SK-N-SH treated with all-trans-retinoic acid at 6 μM for 48 hours (cell line): Measurements from ENCODE around the gene TECPR1.

ENCODE experiments used
- ATAC-seq: fragments of 200-7000 bp; cut with Tn5 transposase; 3 replicates; pipeline ENCODE4 v1.9.1; 2020; ENCODE audit warnings: mild to moderate bottlenecking, moderate library complexity
- ARNTL ChIP-seq: fragments of 450-650 bp; formaldehyde crosslinking; IDR thresholded peaks from 2 replicates; pipeline ENCODE4 v1.5.0; 2020; ENCODE audit warnings: low read depth, mild to moderate bottlenecking, moderate library complexity, borderline replicate concordance
- BACH2 ChIP-seq: fragments of 250-450 bp; sonication (Bioruptor Pico); IDR thresholded peaks from 2 replicates; pipeline ENCODE4 v1.9.0; 2021; ENCODE audit warnings: mild to moderate bottlenecking, borderline replicate concordance
- CSDC2 ChIP-seq: fragments of 250-450 bp; sonication (Bioruptor Pico); IDR thresholded peaks from 2 replicates; pipeline ENCODE4 v1.5.0; 2020; ENCODE audit warnings: mild to moderate bottlenecking, moderate library complexity
- ESRRG ChIP-seq: fragments of 250-450 bp; sonication (Bioruptor Pico); IDR thresholded peaks from 2 replicates; pipeline ENCODE4 v1.6.1; 2021; ENCODE audit warnings: mild to moderate bottlenecking
- GLIS3 ChIP-seq: fragments of 250-450 bp; sonication (Bioruptor Pico); IDR thresholded peaks from 2 replicates; pipeline ENCODE4 v1.5.0; 2020; ENCODE audit warnings: mild to moderate bottlenecking, moderate library complexity
- ISL1 ChIP-seq: fragments of 250-450 bp; sonication (Bioruptor Pico); IDR thresholded peaks from 2 replicates; pipeline ENCODE4 v2.1.2; 2022; ENCODE audit warnings: mild to moderate bottlenecking, moderate library complexity
- OSR1 ChIP-seq: fragments of 250-450 bp; sonication (Bioruptor Pico); IDR thresholded peaks from 2 replicates; pipeline ENCODE4 v1.8.0; 2022; ENCODE audit warnings: moderate library complexity, mild to moderate bottlenecking, inconsistent platforms
- PPARA ChIP-seq: fragments of 250-450 bp; sonication (Bioruptor Pico); IDR thresholded peaks from 2 replicates; pipeline ENCODE4 v1.5.0; 2020; ENCODE audit warnings: mild to moderate bottlenecking, borderline replicate concordance
- RARB ChIP-seq: fragments of 250-450 bp; sonication (Bioruptor Pico); IDR thresholded peaks from 2 replicates; pipeline ENCODE4 v1.8.0; 2021; ENCODE audit warnings: mild to moderate bottlenecking, moderate library complexity
- SNAI2 ChIP-seq: fragments of 250-450 bp; sonication (Bioruptor Pico); IDR thresholded peaks from 2 replicates; pipeline ENCODE4 v1.5.0; 2020; ENCODE audit warnings: mild to moderate bottlenecking, moderate library complexity
- TCF4 ChIP-seq: fragments of 250-450 bp; sonication (Bioruptor Pico); IDR thresholded peaks from 2 replicates; pipeline ENCODE4 v1.8.0; 2021; ENCODE audit warnings: mild to moderate bottlenecking, moderate library complexity, borderline replicate concordance
- TOX ChIP-seq: fragments of 250-450 bp; sonication (Bioruptor Pico); IDR thresholded peaks from 2 replicates; pipeline ENCODE4 v1.8.0; 2021; ENCODE audit warnings: mild to moderate bottlenecking, moderate library complexity, borderline replicate concordance
- ZC3H10 ChIP-seq: fragments of 250-450 bp; sonication (Bioruptor Pico); IDR thresholded peaks from 2 replicates; pipeline ENCODE4 v1.5.1; 2021; ENCODE audit warnings: mild to moderate bottlenecking, moderate library complexity
- ZFP3 ChIP-seq: fragments of 250-450 bp; sonication (Bioruptor Pico); IDR thresholded peaks from 2 replicates; pipeline ENCODE4 v1.5.0; 2020; ENCODE audit warnings: mild to moderate bottlenecking, moderate library complexity
- ZFP30 ChIP-seq: fragments of 450-650 bp; formaldehyde crosslinking; IDR thresholded peaks from 2 replicates; pipeline ENCODE4 v1.5.0; 2022; ENCODE audit warnings: mild to moderate bottlenecking, moderate library complexity
- ZNF565 ChIP-seq: fragments of 450-650 bp; formaldehyde crosslinking; conservative IDR thresholded peaks from 2 replicates; pipeline ENCODE4 v1.5.0; 2020; ENCODE audit warnings: low read depth, mild to moderate bottlenecking, moderate library complexity
- ZNF70 ChIP-seq: fragments of 450-650 bp; formaldehyde crosslinking; IDR thresholded peaks from 2 replicates; pipeline ENCODE4 v1.5.0; 2020; ENCODE audit warnings: mild to moderate bottlenecking, moderate library complexity
- ZNF8 ChIP-seq: fragments of 450-650 bp; formaldehyde crosslinking; IDR thresholded peaks from 2 replicates; pipeline ENCODE4 v1.5.0; 2020; ENCODE audit warnings: mild to moderate bottlenecking, moderate library complexity
- TF ChIP-seq, protein P1 (sequence below): fragments of 250-450 bp; sonication (Bioruptor Pico); IDR thresholded peaks from 2 replicates; pipeline ENCODE4 v1.5.1; 2021; ENCODE audit warnings: mild to moderate bottlenecking, moderate library complexity
- TF ChIP-seq, protein P2 (sequence below): fragments of 250-450 bp; sonication (Bioruptor Pico); IDR thresholded peaks from 2 replicates; pipeline ENCODE4 v1.5.1; 2020; ENCODE audit warnings: low read depth, mild to moderate bottlenecking, moderate library complexity
- TF ChIP-seq, protein P3 (sequence below): fragments of 250-450 bp; sonication (Bioruptor Pico); IDR thresholded peaks from 2 replicates; pipeline ENCODE4 v1.5.0; 2020; ENCODE audit warnings: mild to moderate bottlenecking, moderate library complexity
- TF ChIP-seq, protein P4 (sequence below): fragments of 250-450 bp; sonication (Bioruptor Pico); IDR thresholded peaks from 2 replicates; pipeline ENCODE4 v1.8.0; 2021; ENCODE audit warnings: low read depth, mild to moderate bottlenecking, moderate library complexity, borderline replicate concordance
- TF ChIP-seq, protein P5 (sequence below): fragments of 250-450 bp; sonication (Bioruptor Pico); IDR thresholded peaks from 2 replicates; pipeline ENCODE4 v1.8.0; 2020; ENCODE audit warnings: mild to moderate bottlenecking, moderate library complexity, borderline replicate concordance

The TECPR1 gene

DNA sequence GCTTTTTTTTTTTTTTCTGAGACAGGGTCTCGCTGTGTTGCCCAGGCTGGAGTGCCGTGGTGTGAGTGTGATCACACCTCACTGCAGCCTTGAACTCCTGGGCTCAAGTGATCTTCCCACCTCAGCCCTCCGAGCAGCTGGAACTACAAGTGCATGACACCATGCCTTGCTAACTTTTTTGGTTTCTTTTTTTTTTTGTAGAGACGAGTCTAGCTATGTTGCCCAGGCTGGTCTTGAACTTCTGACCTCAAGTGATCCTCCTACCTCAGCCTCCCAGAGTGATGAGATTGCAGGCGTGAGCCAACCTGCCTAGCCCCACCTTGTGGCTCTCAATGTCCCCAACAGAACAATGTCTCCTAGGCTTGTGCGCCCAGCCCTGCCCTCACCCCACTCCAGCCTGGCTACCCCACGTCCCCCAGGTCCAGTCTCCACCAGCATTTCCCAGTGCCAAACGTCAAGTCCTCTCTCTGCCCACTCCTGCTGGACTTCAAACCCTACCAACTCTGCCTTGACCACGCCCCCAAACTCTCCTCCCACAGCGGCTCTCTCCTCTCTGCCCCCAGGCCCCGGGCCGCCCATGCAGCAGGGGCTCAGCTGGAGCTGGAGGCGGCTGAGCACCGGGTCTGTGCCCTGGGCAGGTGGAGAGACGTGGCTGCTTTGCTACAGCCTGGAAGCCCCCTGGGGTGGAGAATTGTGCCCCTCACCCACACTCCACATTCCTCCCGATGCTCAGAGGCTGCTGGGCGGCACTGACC is 21.9 kb downstream of the TECPR1 start:
- no peak for ATAC-seq
- no peak for TF ChIP-seq ZFP30 (CRISPR knock-in tag)
- TF ChIP-seq RARB (CRISPR knock-in tag): no peak
- no peak for TF ChIP-seq CSDC2 (CRISPR knock-in tag)
- TF ChIP-seq ZNF8 (CRISPR knock-in tag): no peak
- TF ChIP-seq BACH2 (CRISPR knock-in tag): no peak
- TF ChIP-seq TCF4 (CRISPR knock-in tag): no peak
- no peak for TF ChIP-seq ZFP3 (CRISPR knock-in tag)
- no peak for TF ChIP-seq ZNF565 (CRISPR knock-in tag)
- no peak for TF ChIP-seq ZNF70 (CRISPR knock-in tag)
- TF ChIP-seq, protein P1, sequence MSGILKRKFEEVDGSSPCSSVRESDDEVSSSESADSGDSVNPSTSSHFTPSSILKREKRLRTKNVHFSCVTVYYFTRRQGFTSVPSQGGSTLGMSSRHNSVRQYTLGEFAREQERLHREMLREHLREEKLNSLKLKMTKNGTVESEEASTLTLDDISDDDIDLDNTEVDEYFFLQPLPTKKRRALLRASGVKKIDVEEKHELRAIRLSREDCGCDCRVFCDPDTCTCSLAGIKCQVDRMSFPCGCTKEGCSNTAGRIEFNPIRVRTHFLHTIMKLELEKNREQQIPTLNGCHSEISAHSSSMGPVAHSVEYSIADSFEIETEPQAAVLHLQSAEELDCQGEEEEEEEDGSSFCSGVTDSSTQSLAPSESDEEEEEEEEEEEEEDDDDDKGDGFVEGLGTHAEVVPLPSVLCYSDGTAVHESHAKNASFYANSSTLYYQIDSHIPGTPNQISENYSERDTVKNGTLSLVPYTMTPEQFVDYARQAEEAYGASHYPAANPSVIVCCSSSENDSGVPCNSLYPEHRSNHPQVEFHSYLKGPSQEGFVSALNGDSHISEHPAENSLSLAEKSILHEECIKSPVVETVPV (CRISPR knock-in tag): no peak
- TF ChIP-seq, protein P2, sequence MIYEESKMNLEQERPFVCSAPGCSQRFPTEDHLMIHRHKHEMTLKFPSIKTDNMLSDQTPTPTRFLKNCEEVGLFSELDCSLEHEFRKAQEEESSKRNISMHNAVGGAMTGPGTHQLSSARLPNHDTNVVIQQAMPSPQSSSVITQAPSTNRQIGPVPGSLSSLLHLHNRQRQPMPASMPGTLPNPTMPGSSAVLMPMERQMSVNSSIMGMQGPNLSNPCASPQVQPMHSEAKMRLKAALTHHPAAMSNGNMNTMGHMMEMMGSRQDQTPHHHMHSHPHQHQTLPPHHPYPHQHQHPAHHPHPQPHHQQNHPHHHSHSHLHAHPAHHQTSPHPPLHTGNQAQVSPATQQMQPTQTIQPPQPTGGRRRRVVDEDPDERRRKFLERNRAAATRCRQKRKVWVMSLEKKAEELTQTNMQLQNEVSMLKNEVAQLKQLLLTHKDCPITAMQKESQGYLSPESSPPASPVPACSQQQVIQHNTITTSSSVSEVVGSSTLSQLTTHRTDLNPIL: no peak
- TF ChIP-seq ARNTL (CRISPR knock-in tag): no peak
- no peak for TF ChIP-seq ISL1 (CRISPR knock-in tag)
- TF ChIP-seq, protein P3, sequence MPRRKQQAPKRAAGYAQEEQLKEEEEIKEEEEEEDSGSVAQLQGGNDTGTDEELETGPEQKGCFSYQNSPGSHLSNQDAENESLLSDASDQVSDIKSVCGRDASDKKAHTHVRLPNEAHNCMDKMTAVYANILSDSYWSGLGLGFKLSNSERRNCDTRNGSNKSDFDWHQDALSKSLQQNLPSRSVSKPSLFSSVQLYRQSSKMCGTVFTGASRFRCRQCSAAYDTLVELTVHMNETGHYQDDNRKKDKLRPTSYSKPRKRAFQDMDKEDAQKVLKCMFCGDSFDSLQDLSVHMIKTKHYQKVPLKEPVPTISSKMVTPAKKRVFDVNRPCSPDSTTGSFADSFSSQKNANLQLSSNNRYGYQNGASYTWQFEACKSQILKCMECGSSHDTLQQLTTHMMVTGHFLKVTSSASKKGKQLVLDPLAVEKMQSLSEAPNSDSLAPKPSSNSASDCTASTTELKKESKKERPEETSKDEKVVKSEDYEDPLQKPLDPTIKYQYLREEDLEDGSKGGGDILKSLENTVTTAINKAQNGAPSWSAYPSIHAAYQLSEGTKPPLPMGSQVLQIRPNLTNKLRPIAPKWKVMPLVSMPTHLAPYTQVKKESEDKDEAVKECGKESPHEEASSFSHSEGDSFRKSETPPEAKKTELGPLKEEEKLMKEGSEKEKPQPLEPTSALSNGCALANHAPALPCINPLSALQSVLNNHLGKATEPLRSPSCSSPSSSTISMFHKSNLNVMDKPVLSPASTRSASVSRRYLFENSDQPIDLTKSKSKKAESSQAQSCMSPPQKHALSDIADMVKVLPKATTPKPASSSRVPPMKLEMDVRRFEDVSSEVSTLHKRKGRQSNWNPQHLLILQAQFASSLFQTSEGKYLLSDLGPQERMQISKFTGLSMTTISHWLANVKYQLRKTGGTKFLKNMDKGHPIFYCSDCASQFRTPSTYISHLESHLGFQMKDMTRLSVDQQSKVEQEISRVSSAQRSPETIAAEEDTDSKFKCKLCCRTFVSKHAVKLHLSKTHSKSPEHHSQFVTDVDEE (CRISPR knock-in tag): no peak
- TF ChIP-seq, protein P4, sequence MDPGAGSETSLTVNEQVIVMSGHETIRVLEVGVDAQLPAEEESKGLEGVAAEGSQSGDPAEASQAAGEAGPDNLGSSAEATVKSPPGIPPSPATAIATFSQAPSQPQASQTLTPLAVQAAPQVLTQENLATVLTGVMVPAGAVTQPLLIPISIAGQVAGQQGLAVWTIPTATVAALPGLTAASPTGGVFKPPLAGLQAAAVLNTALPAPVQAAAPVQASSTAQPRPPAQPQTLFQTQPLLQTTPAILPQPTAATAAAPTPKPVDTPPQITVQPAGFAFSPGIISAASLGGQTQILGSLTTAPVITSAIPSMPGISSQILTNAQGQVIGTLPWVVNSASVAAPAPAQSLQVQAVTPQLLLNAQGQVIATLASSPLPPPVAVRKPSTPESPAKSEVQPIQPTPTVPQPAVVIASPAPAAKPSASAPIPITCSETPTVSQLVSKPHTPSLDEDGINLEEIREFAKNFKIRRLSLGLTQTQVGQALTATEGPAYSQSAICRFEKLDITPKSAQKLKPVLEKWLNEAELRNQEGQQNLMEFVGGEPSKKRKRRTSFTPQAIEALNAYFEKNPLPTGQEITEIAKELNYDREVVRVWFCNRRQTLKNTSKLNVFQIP (CRISPR knock-in tag): no peak
- no peak for TF ChIP-seq PPARA (CRISPR knock-in tag)
- no peak for TF ChIP-seq OSR1 (CRISPR knock-in tag)
- no peak for TF ChIP-seq TOX

DNA sequence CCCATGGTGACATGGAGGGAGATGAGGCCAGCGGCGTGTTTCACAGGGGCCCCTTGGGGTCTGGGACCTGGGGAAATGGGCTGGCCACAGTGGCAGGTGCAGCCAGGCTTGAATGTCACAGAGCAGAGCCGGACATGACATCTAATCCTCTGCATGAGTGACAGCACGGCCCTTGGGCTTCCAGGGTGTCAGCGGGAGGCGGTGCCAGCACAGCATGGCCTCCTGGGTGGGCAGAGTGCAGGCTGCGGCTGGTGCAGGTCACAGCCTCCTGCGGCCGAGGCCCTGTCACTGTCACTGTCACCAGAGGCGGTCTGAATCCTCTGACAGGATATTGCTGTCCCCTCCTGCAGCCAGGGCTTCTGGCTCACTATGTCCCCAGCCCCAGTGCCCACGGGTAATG is 22.6 kb downstream of the TECPR1 start:
- TF ChIP-seq ESRRG (no peak), OSR1 (CRISPR knock-in tag) (no peak), RARB (CRISPR knock-in tag) (no peak), ZNF8 (CRISPR knock-in tag) (no peak), BACH2 (CRISPR knock-in tag) (no peak), GLIS3 (CRISPR knock-in tag) (no peak), TCF4 (CRISPR knock-in tag) (no peak), ZC3H10 (no peak), ISL1 (CRISPR knock-in tag) (no peak), ZFP3 (CRISPR knock-in tag) (no peak), SNAI2 (CRISPR knock-in tag) (no peak), TOX (no peak), CSDC2 (CRISPR knock-in tag) (no peak)
- TF ChIP-seq, protein P4 (CRISPR knock-in tag): no peak
- TF ChIP-seq, protein P5, sequence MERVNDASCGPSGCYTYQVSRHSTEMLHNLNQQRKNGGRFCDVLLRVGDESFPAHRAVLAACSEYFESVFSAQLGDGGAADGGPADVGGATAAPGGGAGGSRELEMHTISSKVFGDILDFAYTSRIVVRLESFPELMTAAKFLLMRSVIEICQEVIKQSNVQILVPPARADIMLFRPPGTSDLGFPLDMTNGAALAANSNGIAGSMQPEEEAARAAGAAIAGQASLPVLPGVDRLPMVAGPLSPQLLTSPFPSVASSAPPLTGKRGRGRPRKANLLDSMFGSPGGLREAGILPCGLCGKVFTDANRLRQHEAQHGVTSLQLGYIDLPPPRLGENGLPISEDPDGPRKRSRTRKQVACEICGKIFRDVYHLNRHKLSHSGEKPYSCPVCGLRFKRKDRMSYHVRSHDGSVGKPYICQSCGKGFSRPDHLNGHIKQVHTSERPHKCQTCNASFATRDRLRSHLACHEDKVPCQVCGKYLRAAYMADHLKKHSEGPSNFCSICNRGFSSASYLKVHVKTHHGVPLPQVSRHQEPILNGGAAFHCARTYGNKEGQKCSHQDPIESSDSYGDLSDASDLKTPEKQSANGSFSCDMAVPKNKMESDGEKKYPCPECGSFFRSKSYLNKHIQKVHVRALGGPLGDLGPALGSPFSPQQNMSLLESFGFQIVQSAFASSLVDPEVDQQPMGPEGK: no peak
- TF ChIP-seq, protein P2: no peak
- no peak for ATAC-seq
